Measurements from ENCODE around the gene RTN4.

Gene RTN4

GRCh38 chr2:55045780-55046179 is 4.5 kb downstream of the RTN4 start:
- ATAC-seq = no peak
- TF ChIP-seq ZFP3 (CRISPR knock-in tag; IDR thresholded peaks at IDR 0.05) (no peak), RARB (CRISPR knock-in tag; IDR thresholded peaks at IDR 0.05) (no peak), ZNF8 (CRISPR knock-in tag; IDR thresholded peaks at IDR 0.05) (no peak)

GRCh38 chr2:55043841-55044240 is 6.4 kb downstream of the RTN4 start:
- no peak for ATAC-seq
- TF ChIP-seq GLIS3 (CRISPR knock-in tag; IDR thresholded peaks at IDR 0.05) = no peak
- no peak for TF ChIP-seq ZNF8 (CRISPR knock-in tag; IDR thresholded peaks at IDR 0.05)
- no peak for TF ChIP-seq ZC3H10 (CRISPR knock-in tag; IDR thresholded peaks at IDR 0.05)
- TF ChIP-seq CREB5 (CRISPR knock-in tag; IDR thresholded peaks at IDR 0.05; ENCODE audit: low read depth) = no peak
- TF ChIP-seq POU6F1 (CRISPR knock-in tag; IDR thresholded peaks at IDR 0.05; ENCODE audit: borderline replicate concordance, low read depth) = no peak
- no peak for TF ChIP-seq OSR1 (CRISPR knock-in tag; IDR thresholded peaks at IDR 0.05)
- no peak for TF ChIP-seq TSHZ2 (CRISPR knock-in tag; IDR thresholded peaks at IDR 0.05)
- TF ChIP-seq ESRRG (CRISPR knock-in tag; IDR thresholded peaks at IDR 0.05) = no peak
- TF ChIP-seq BACH2 (CRISPR knock-in tag; IDR thresholded peaks at IDR 0.05; ENCODE audit: borderline replicate concordance) = no peak
- no peak for TF ChIP-seq ISL1 (CRISPR knock-in tag; IDR thresholded peaks at IDR 0.05)
- no peak for TF ChIP-seq TCF4 (CRISPR knock-in tag; IDR thresholded peaks at IDR 0.05; ENCODE audit: borderline replicate concordance)
- TF ChIP-seq TOX (CRISPR knock-in tag; IDR thresholded peaks at IDR 0.05; ENCODE audit: borderline replicate concordance) = no peak
- TF ChIP-seq ZFP30 (CRISPR knock-in tag; IDR thresholded peaks at IDR 0.05) = no peak
- TF ChIP-seq ARNTL (CRISPR knock-in tag; IDR thresholded peaks at IDR 0.05; ENCODE audit: borderline replicate concordance, low read depth) = no peak
- no peak for TF ChIP-seq ZNF565 (CRISPR knock-in tag; conservative IDR thresholded peaks at IDR 0.05; ENCODE audit: low read depth)
- no peak for TF ChIP-seq SNAI2 (CRISPR knock-in tag; IDR thresholded peaks at IDR 0.05)
- TF ChIP-seq PPARA (CRISPR knock-in tag; IDR thresholded peaks at IDR 0.05; ENCODE audit: borderline replicate concordance) = no peak

- TF ChIP-seq TOX (CRISPR knock-in tag; IDR thresholded peaks at IDR 0.05; ENCODE audit: borderline replicate concordance) (no peak), ZFP30 (CRISPR knock-in tag; IDR thresholded peaks at IDR 0.05) (no peak), ZFP3 (CRISPR knock-in tag; IDR thresholded peaks at IDR 0.05) (no peak), CREB5 (CRISPR knock-in tag; IDR thresholded peaks at IDR 0.05; ENCODE audit: low read depth) (no peak), ZC3H10 (CRISPR knock-in tag; IDR thresholded peaks at IDR 0.05) (no peak), ZNF565 (CRISPR knock-in tag; conservative IDR thresholded peaks at IDR 0.05; ENCODE audit: low read depth) (no peak), ISL1 (CRISPR knock-in tag; IDR thresholded peaks at IDR 0.05) (no peak), ESRRG (CRISPR knock-in tag; IDR thresholded peaks at IDR 0.05) (no peak), CSRNP3 (CRISPR knock-in tag; IDR thresholded peaks at IDR 0.05) (no peak), POU6F1 (CRISPR knock-in tag; IDR thresholded peaks at IDR 0.05; ENCODE audit: borderline replicate concordance, low read depth) (no peak), BACH2 (CRISPR knock-in tag; IDR thresholded peaks at IDR 0.05; ENCODE audit: borderline replicate concordance) (no peak), PPARA (CRISPR knock-in tag; IDR thresholded peaks at IDR 0.05; ENCODE audit: borderline replicate concordance) (no peak), RARB (CRISPR knock-in tag; IDR thresholded peaks at IDR 0.05) (no peak), CSDC2 (CRISPR knock-in tag; IDR thresholded peaks at IDR 0.05) (no peak)
These were observed 11.8 kb downstream of the RTN4 start for GRCh38 chr2:55038428-55038827.

More at GRCh38 chr2:55038428-55038827, 11.8 kb downstream of the RTN4 start:
- ATAC-seq = no peak
